PC-3 (cell line): ENCODE measurements around the gene MON2. TPM values are rescaled to one million over a fixed set of nuclear protein-coding genes. Genes with fewer than 3 reads are reported as not detected.

Experiments
- ATAC-seq: fragments of 200-7000 bp; cut with Tn5 transposase; 2 replicates; pipeline ENCODE4 v1.9.1; 2020; ENCODE audit warnings: mild to moderate bottlenecking, moderate library complexity
- BruUV-seq: library from RNA; stranded (reverse); fragments of 400-500 nt; replicated peaks from 2 replicates; lab custom pipeline; 2021; lab: Mats Ljungman, UMichigan
- CTCF ChIA-PET: fragments of 300-600 bp; sonication (Branson Sonifier 250); formaldehyde crosslinking; loops from one replicate; lab custom pipeline; 2022; ENCODE audit warnings: antibody characterized with exemption; lab: Charles Lee
- POLR2A ChIA-PET: fragments of 300-600 bp; sonication (Branson Sonifier 250); formaldehyde crosslinking; loops from one replicate; lab custom pipeline; 2022; ENCODE audit warnings: antibody characterized with exemption; ENCODE audit not compliant: unreplicated experiment; lab: Charles Lee
- DNase-seq: peaks from one replicate; pipeline ENCODE4 v3.0.0-alpha.2; 2015
- H2AFZ ChIP-seq: fragments of 300-600 bp; sonication (generic); 2 replicates; pipeline ENCODE4 v1.6.0; 2016; ENCODE audit warnings: antibody characterized with exemption, low read length
- H3F3A ChIP-seq: fragments of 300-600 bp; sonication (generic); one replicate; pipeline ENCODE4 v1.6.0; 2017; ENCODE audit warnings: antibody characterized with exemption, low read length, control low read depth, mild to moderate bottlenecking; ENCODE audit not compliant: unreplicated experiment
- H3K27ac ChIP-seq: fragments of 300-600 bp; sonication (generic); 2 replicates; pipeline ENCODE4 v1.5.1; 2016; ENCODE audit warnings: mild to moderate bottlenecking, low read length
- H3K27me3 ChIP-seq: fragments of 300-600 bp; sonication (generic); 2 replicates; pipeline ENCODE4 v1.6.1; 2016; ENCODE audit warnings: low read length, mixed read lengths
- H3K36me3 ChIP-seq: fragments of 300-600 bp; sonication (generic); 2 replicates; pipeline ENCODE4 v1.6.1; 2016; ENCODE audit warnings: low read depth, mixed run types, low read length, mixed read lengths
- H3K4me1 ChIP-seq: fragments of 300-600 bp; sonication (generic); 2 replicates; pipeline ENCODE4 v1.5.1; 2016; ENCODE audit warnings: low read length; ENCODE audit not compliant: insufficient read depth
- H3K4me2 ChIP-seq: fragments of 300-600 bp; sonication (generic); 2 replicates; pipeline ENCODE4 v1.6.0; 2016; ENCODE audit warnings: low read length
- H3K4me3 ChIP-seq: fragments of 300-600 bp; sonication (generic); 2 replicates; pipeline ENCODE4 v1.5.1; 2016; ENCODE audit warnings: mild to moderate bottlenecking, low read length, mixed read lengths
- H3K79me2 ChIP-seq: fragments of 300-600 bp; sonication (generic); 2 replicates; pipeline ENCODE4 v1.6.1; 2017; ENCODE audit warnings: low read length, mixed read lengths
- H3K9ac ChIP-seq: fragments of 300-600 bp; sonication (generic); 2 replicates; pipeline ENCODE4 v1.6.0; 2016; ENCODE audit warnings: mild to moderate bottlenecking, low read length
- H3K9me2 ChIP-seq: fragments of 300-600 bp; sonication (generic); replicated peaks from 2 replicates; pipeline ENCODE4 v1.6.1; 2016; ENCODE audit warnings: mixed run types, low read length, mixed read lengths
- H3K9me3 ChIP-seq: fragments of 300-600 bp; sonication (generic); 2 replicates; pipeline ENCODE4 v1.6.1; 2016; ENCODE audit warnings: low read length, mixed read lengths
- H4K20me1 ChIP-seq: fragments of 300-600 bp; sonication (generic); 2 replicates; pipeline ENCODE4 v1.6.1; 2016; ENCODE audit warnings: low read length, mixed read lengths
- EZH2 ChIP-seq: fragments of 300-600 bp; sonication (generic); IDR thresholded peaks from one replicate; pipeline ENCODE4 v1.6.1; 2017; ENCODE audit warnings: antibody characterized with exemption, mild to moderate bottlenecking, low read length; ENCODE audit not compliant: unreplicated experiment
- EZH2phosphoT487 ChIP-seq: fragments of 300-600 bp; sonication (generic); IDR thresholded peaks from 2 replicates; pipeline ENCODE4 v1.6.1; 2018; ENCODE audit warnings: mild to moderate bottlenecking, antibody characterized with exemption, low read length, borderline replicate concordance
- intact Hi-C: fragments of 100-400 bp; cut with micrococcal nuclease; formaldehyde crosslinking; loops from 2 replicates; pipeline ENCODE4 v1.9.0; 2023
- total RNA-seq: library from RNA; depleted of rRNA; stranded (reverse); fragments of >200 nt; gene quantifications from 2 replicates; pipeline ENCODE4 v1.2.3, GENCODE V29; 2014
- TF ChIP-seq, protein P1 (sequence below): fragments of 300-600 bp; sonication (generic); conservative IDR thresholded peaks from 2 replicates; pipeline ENCODE4 v1.5.1; 2017; ENCODE audit warnings: antibody characterized with exemption, low read depth, mild to moderate bottlenecking, low read length

The MON2 gene
- total RNA-seq, 1 experiment from 2014 or later = 19.1 TPM

GRCh38 chr12:62602255-62603060 is 135.8 kb downstream of the MON2 start:
- intact Hi-C loops = loop anchor here (1.0 to 5.0 kb wide), 4 partner anchors 60 to 330 kb away; no protein-coding TSS in a partner anchor
- H2AFZ ChIP-seq = peak overlapping the region; percentile 95
- peaks cover 42% of the 10 kb centered on the region for H3K4me1 ChIP-seq
- peak overlapping the region; percentile 92 for H3K4me3 ChIP-seq
- no peaks in the 10 kb centered on the region for H3F3A ChIP-seq
- H3K9ac ChIP-seq = peak overlapping the region; percentile 100
- ChIA-PET POLR2A (interaction anchor here (0.5 to 1.3 kb wide), 3 partner anchors 9 to 930 kb away, joined by 3 to 16 read pairs (median 9); no protein-coding TSS in a partner anchor), CTCF (interaction anchor here (0.7 to 1.7 kb wide), 3 partner anchors 21 to 192 kb away, joined by 4 to 20 read pairs (median 6); no protein-coding TSS in a partner anchor)
- ATAC-seq (peak; percentile 57), DNase-seq (peak; percentile 84)
- no peak for TF ChIP-seq EZH2
- no peak for TF ChIP-seq EZH2phosphoT487
- TF ChIP-seq, protein P1, sequence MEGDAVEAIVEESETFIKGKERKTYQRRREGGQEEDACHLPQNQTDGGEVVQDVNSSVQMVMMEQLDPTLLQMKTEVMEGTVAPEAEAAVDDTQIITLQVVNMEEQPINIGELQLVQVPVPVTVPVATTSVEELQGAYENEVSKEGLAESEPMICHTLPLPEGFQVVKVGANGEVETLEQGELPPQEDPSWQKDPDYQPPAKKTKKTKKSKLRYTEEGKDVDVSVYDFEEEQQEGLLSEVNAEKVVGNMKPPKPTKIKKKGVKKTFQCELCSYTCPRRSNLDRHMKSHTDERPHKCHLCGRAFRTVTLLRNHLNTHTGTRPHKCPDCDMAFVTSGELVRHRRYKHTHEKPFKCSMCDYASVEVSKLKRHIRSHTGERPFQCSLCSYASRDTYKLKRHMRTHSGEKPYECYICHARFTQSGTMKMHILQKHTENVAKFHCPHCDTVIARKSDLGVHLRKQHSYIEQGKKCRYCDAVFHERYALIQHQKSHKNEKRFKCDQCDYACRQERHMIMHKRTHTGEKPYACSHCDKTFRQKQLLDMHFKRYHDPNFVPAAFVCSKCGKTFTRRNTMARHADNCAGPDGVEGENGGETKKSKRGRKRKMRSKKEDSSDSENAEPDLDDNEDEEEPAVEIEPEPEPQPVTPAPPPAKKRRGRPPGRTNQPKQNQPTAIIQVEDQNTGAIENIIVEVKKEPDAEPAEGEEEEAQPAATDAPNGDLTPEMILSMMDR = no peak
- TSS peak; percentile 73 for BruUV-seq
- peak overlapping the region; percentile 99 for H3K27ac ChIP-seq
- peaks cover 60% of the 10 kb centered on the region for H3K79me2 ChIP-seq
- H4K20me1 ChIP-seq = peaks cover 22% of the 10 kb centered on the region; the same call in 1 of the 2 replicates
- no peaks in the 10 kb centered on the region for H3K9me2 ChIP-seq
- peak overlapping the region; percentile 88 for H3K4me2 ChIP-seq
- no peaks in the 10 kb centered on the region for H3K9me3 ChIP-seq
- H3K27me3 ChIP-seq = no peaks in the 10 kb centered on the region
- H3K36me3 ChIP-seq = no peaks in the 10 kb centered on the region

DNA sequence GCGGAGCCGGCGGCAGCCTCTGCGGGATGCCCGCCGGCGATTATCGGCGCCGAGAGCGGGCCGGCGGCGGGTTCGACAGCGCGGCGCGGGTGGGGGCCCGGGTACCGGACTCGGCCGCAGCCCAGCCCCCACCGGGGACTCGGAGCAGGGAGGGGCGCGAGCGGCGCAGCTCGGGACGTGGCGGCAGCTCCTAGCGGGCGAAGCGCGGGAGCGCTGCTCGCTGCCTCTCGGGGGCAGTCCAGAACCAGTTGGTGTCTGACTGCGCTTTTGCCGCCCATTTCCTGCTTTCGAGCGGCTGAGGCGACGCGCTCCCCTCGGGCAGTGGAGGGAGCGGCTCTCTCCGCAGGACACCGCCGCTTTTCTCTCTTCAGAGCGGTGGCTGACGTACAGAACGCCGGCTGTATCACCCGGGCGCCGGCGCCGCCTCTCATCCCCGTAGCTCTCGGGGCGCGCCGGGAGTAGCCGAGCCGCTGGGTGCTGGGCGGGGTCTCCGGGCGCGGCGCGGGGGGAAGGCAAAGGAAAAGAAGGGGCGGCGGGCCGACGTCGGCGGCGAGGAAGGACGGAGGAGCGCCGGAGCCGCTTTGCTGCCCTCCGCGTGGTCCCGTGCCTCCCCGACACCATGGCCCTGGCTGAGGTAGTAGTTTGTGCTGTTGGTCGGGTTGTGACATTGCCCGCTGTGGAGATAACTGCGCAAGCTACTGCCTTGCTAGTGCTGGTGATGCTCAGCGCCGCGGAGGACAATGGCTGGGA is 136.6 kb downstream of the MON2 start:
- CTCF ChIA-PET = interaction anchor here (0.6 to 1.7 kb wide), 5 partner anchors 17 to 191 kb away, joined by 3 to 20 read pairs (median 4); no protein-coding TSS in a partner anchor
- peaks cover 39% of the 10 kb centered on the region for H3K4me1 ChIP-seq

More for the DNA sequence above, 136.6 kb downstream of the MON2 start:
- ATAC-seq (peak; percentile 78), DNase-seq (peak; percentile 89)
- Histone ChIP-seq H2AFZ (peak overlapping the region; percentile 95), H3K9me3 (no peaks in the 10 kb centered on the region), H3F3A (no peaks in the 10 kb centered on the region), H3K9me2 (no peaks in the 10 kb centered on the region), H3K4me2 (peak overlapping the region; percentile 88), H3K36me3 (no peaks in the 10 kb centered on the region), H3K79me2 (peaks cover 66% of the 10 kb centered on the region), H3K27me3 (no peaks in the 10 kb centered on the region), H3K9ac (peak overlapping the region; percentile 100), H4K20me1 (peaks cover 22% of the 10 kb centered on the region; the same call in 1 of the 2 replicates), H3K27ac (peak overlapping the region; percentile 99), H3K4me3 (peak overlapping the region; percentile 92)
- TF ChIP-seq, protein P1 = peak; percentile 44
- TF ChIP-seq EZH2phosphoT487 (no peak), EZH2 (no peak)
- no TSS peak for BruUV-seq
- POLR2A ChIA-PET = interaction anchor here (0.6 to 1.3 kb wide), 4 partner anchors 8 to 263 kb away, joined by 7 to 16 read pairs (median 9); no protein-coding TSS in a partner anchor
- intact Hi-C loops = loop anchor here (5.0 kb wide), 3 partner anchors 59 to 329 kb away; no protein-coding TSS in a partner anchor
